Lower leg skin (tissue), 4 donors: Measurements from ENCODE around the gene TFF1. TPM values are rescaled to one million over a fixed set of nuclear protein-coding genes. Genes with fewer than 3 reads are reported as not detected.

ENCODE experiments used
- DNase-seq, 2 donors: peaks; one replicate each; pipeline ENCODE4 v3.0.0-alpha.2; 2019; ENCODE audit warnings: low spot score in 2 of 2
- H3K4me3 ChIP-seq: fragments of 200-600 bp; sonication (generic); 2 replicates; pipeline ENCODE4 v1.5.1; 2017; ENCODE audit warnings: mild to moderate bottlenecking, low read depth; ENCODE audit not compliant: poor library complexity, severe bottlenecking
- CTCF ChIP-seq, 3 donors: fragments of 450-650 bp; IDR thresholded peaks; one replicate each; pipeline ENCODE4 v1.5.1; 2016; ENCODE audit warnings: antibody characterized with exemption in 3 of 3, mild to moderate bottlenecking in 3 of 3, moderate library complexity in 2 of 3
- POLR2A ChIP-seq, 2 donors: fragments of 450-650 bp; IDR thresholded peaks; one replicate each; pipeline ENCODE4 v1.6.1; 2016 to 2017; ENCODE audit warnings: antibody characterized with exemption in 2 of 2, mild to moderate bottlenecking in 1 of 2, moderate library complexity in 1 of 2
- WGBS, 2 donors: methylation state at CpG; one replicate each; pipeline ENCODE4 v1.1.5; 2018; 5-methylcytosine and 5-hydroxymethylcytosine counted together
- intact Hi-C: fragments of 100-400 bp; cut with DNase I; formaldehyde crosslinking; loops from one replicate; pipeline ENCODE4 v1.15.0; 2023; ENCODE audit warnings: low total_unique reads
- total RNA-seq, 4 donors: library from RNA; depleted of rRNA; stranded (reverse); fragments of >200 nt; gene quantifications; one replicate each; pipeline ENCODE4 v1.1.0, GENCODE V29; 2016

The TFF1 gene
- total RNA-seq, 4 donors from 2014 or later: not detected

GRCh38 chr21:42384156-42384945 lies 18.0 kb upstream of the TFF1 start:
- no peak for DNase-seq
- 78% methylated on average over 8 of the region's 8 CpGs for WGBS, 2 donors
- intact Hi-C loops: no loop called here

GRCh38 chr21:42383331-42383730 lies 17.0 kb upstream of the TFF1 start:
- DNase-seq: no peak
- 72 to 83% methylated on average over 3 to 5 of the region's 6 CpGs for WGBS, 2 donors
- H3K4me3 ChIP-seq: no peak overlapping the region
- no peak for TF ChIP-seq POLR2A (IDR thresholded peaks at IDR 0.05)
- TF ChIP-seq CTCF (IDR thresholded peaks at IDR 0.05): no peak
- intact Hi-C loops: no loop called here

More at GRCh38 chr21:42384156-42384945, 18.0 kb upstream of the TFF1 start:
- TF ChIP-seq POLR2A (IDR thresholded peaks at IDR 0.05): no peak
- TF ChIP-seq CTCF (IDR thresholded peaks at IDR 0.05): no peak
- no peak overlapping the region for H3K4me3 ChIP-seq

GRCh38 chr21:42382915-42383314 lies 16.6 kb upstream of the TFF1 start:
- WGBS, 2 donors: 94 to 98% methylated on average over 4 to 6 of the region's 6 CpGs
- intact Hi-C loops: no loop called here
- DNase-seq: no peak
- no peak overlapping the region for H3K4me3 ChIP-seq
- TF ChIP-seq POLR2A (IDR thresholded peaks at IDR 0.05): no peak
- no peak for TF ChIP-seq CTCF (IDR thresholded peaks at IDR 0.05)

- no peak for DNase-seq
- no peak overlapping the region for H3K4me3 ChIP-seq
- TF ChIP-seq CTCF (IDR thresholded peaks at IDR 0.05) (no peak), POLR2A (IDR thresholded peaks at IDR 0.05) (no peak)
- 50 to 62% methylated on average over 1 of the region's 1 CpG for WGBS, 2 donors
- intact Hi-C loops: no loop called here
Measured at GRCh38 chr21:42381347-42381984, 15.1 kb upstream of the TFF1 start.

GRCh38 chr21:42379426-42380215 lies 13.3 kb upstream of the TFF1 start:
- intact Hi-C loops: no loop called here
- no peak for TF ChIP-seq CTCF (IDR thresholded peaks at IDR 0.05)
- no peak for TF ChIP-seq POLR2A (IDR thresholded peaks at IDR 0.05)
- 83 to 87% methylated on average over 17 of the region's 17 CpGs for WGBS, 2 donors
- no peak overlapping the region for H3K4me3 ChIP-seq
- DNase-seq: no peak
